Karpas-422 (cell line): ENCODE results near the gene CACNB3. TPM values are rescaled to one million over a fixed set of nuclear protein-coding genes. Genes with fewer than 3 reads are reported as not detected.
"Not testable (repeated sequence)": the region's sequence is repeated elsewhere in the genome, so short reads cannot be mapped to it uniquely, and the experiment has no call there.

Experiments used
- DNase-seq: peaks from one replicate; pipeline ENCODE4 v3.0.0-alpha.2; 2015
- H2AFZ ChIP-seq: fragments of 200-600 bp; sonication (generic); 2 replicates; pipeline ENCODE4 v1.6.1; 2014; ENCODE audit warnings: antibody characterized with exemption, low read length, mixed read lengths
- H3K27ac ChIP-seq: fragments of 200-600 bp; sonication (generic); 2 replicates; pipeline ENCODE4 v1.5.1; 2014; ENCODE audit warnings: mild to moderate bottlenecking, low read length, moderate library complexity
- H3K27me3 ChIP-seq: fragments of 200-600 bp; sonication (generic); 2 replicates; pipeline ENCODE4 v1.6.1; 2014; ENCODE audit warnings: low read length, mixed read lengths
- H3K36me3 ChIP-seq: fragments of 200-600 bp; sonication (generic); 2 replicates; pipeline ENCODE4 v1.6.1; 2014; ENCODE audit warnings: low read length, mixed read lengths; ENCODE audit not compliant: insufficient read depth
- H3K4me1 ChIP-seq: fragments of 200-600 bp; sonication (generic); 2 replicates; pipeline ENCODE4 v1.6.1; 2014; ENCODE audit warnings: mild to moderate bottlenecking, low read length, mixed read lengths
- H3K4me2 ChIP-seq: fragments of 200-600 bp; sonication (generic); 2 replicates; pipeline ENCODE4 v1.6.1; 2014; ENCODE audit warnings: low read length, low read depth, mild to moderate bottlenecking; ENCODE audit not compliant: poor library complexity, severe bottlenecking
- H3K4me3 ChIP-seq: fragments of 200-600 bp; sonication (generic); 2 replicates; pipeline ENCODE4 v1.5.1; 2014; ENCODE audit warnings: mild to moderate bottlenecking, antibody characterized with exemption, low read length, mixed read lengths
- H3K79me2 ChIP-seq: fragments of 200-600 bp; sonication (generic); 2 replicates; pipeline ENCODE4 v1.6.1; 2014; ENCODE audit warnings: mild to moderate bottlenecking, low read length, mixed read lengths
- H3K9ac ChIP-seq: fragments of 200-600 bp; sonication (generic); 2 replicates; pipeline ENCODE4 v1.6.0; 2014; ENCODE audit warnings: low read length
- H3K9me2 ChIP-seq: fragments of 200-600 bp; sonication (generic), shearing (Covaris generic); replicated peaks from 2 replicates; pipeline ENCODE4 v1.6.0; 2014; ENCODE audit warnings: mild to moderate bottlenecking, low read length, moderate library complexity; ENCODE audit not compliant: insufficient read depth
- H3K9me3 ChIP-seq: fragments of 300-700, 200-600 bp; sonication (generic); 2 replicates; pipeline ENCODE4 v1.6.1; 2014; ENCODE audit warnings: low read length, mixed read lengths
- H4K20me1 ChIP-seq: fragments of 200-600 bp; sonication (generic); 2 replicates; pipeline ENCODE4 v1.6.1; 2014; ENCODE audit warnings: mild to moderate bottlenecking, antibody characterized with exemption, low read length, low read depth; ENCODE audit not compliant: insufficient read depth
- total RNA-seq: library from RNA; depleted of rRNA; stranded (reverse); fragments of >200 nt; shearing (Covaris generic); gene quantifications from 2 replicates; pipeline ENCODE4 v1.2.3, GENCODE V29; 2014; ENCODE audit warnings: low replicate concordance

The CACNB3 gene
- total RNA-seq, 1 experiment from 2014 or later = 3.1 TPM

GRCh38 chr12:48827513-48828096 lies 9.3 kb downstream of the CACNB3 start:
- Histone ChIP-seq H3K4me1 (no peaks in the 10 kb centered on the region; the same call in 1 of the 2 replicates), H3K79me2 (no peaks in the 10 kb centered on the region), H3K9me2 (no peaks in the 10 kb centered on the region), H3K27me3 (no peaks in the 10 kb centered on the region), H3K27ac (no peak overlapping the region), H3K36me3 (peaks cover 23% of the 10 kb centered on the region; the same call in 1 of the 2 replicates), H3K4me3 (no peak overlapping the region), H3K9ac (no peak overlapping the region), H2AFZ (no peak overlapping the region), H3K9me3 (no peaks in the 10 kb centered on the region), H3K4me2 (no peak overlapping the region), H4K20me1 (0 out of 2 replicates have a peak, but pooled peaks cover 19% of the 10 kb centered on the region)
- no peak for DNase-seq

DNA sequence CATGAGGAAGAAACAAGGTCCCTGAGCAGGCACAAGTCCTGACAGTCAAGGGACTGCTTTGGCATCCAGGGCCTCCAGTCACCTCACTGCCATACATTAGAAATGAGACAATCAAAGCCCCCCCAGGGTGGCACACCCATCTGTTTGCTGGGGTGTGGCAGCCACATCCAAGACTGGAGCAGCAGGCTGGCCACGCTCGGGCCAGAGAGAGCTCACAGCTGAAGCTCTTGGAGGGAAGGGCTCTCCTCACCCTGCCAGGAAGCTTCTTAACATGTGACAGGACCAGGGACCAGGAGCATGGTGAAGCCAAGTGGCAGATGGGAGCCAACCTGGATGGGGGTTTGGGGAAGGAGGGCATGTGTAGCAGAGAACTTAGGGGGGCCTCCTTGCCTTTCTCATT lies 10.0 kb downstream of the CACNB3 start:
- H3K79me2 ChIP-seq = no peaks in the 10 kb centered on the region
- no peaks in the 10 kb centered on the region for H3K9me3 ChIP-seq
- peaks cover 23% of the 10 kb centered on the region; the same call in 1 of the 2 replicates for H3K36me3 ChIP-seq
- H4K20me1 ChIP-seq = 0 out of 2 replicates have a peak, but pooled peaks cover 19% of the 10 kb centered on the region
- H2AFZ ChIP-seq = no peak overlapping the region
- no peak overlapping the region for H3K4me3 ChIP-seq
- no peaks in the 10 kb centered on the region for H3K27me3 ChIP-seq
- H3K9ac ChIP-seq = no peak overlapping the region
- no peaks in the 10 kb centered on the region for H3K9me2 ChIP-seq
- no peak overlapping the region for H3K27ac ChIP-seq
- no peak overlapping the region for H3K4me2 ChIP-seq
- H3K4me1 ChIP-seq = no peaks in the 10 kb centered on the region; the same call in 1 of the 2 replicates
- no peak for DNase-seq

- DNase-seq = no peak
- Histone ChIP-seq H3K4me3 (no peak overlapping the region), H3K27me3 (no peaks in the 10 kb centered on the region), H3K9me2 (no peaks in the 10 kb centered on the region), H3K27ac (no peak overlapping the region), H3K9ac (no peak overlapping the region), H2AFZ (no peak overlapping the region), H3K36me3 (peaks cover 23% of the 10 kb centered on the region; the same call in 1 of the 2 replicates), H3K4me2 (no peak overlapping the region), H3K79me2 (no peaks in the 10 kb centered on the region), H3K4me1 (no peaks in the 10 kb centered on the region; the same call in 1 of the 2 replicates), H4K20me1 (0 out of 2 replicates have a peak, but pooled peaks cover 19% of the 10 kb centered on the region), H3K9me3 (no peaks in the 10 kb centered on the region)
Measured at GRCh38 chr12:48828841-48829575, 10.7 kb downstream of the CACNB3 start.

GRCh38 chr12:48831257-48831656 lies 13.0 kb downstream of the CACNB3 start:
- Histone ChIP-seq H3K27ac (no peak overlapping the region), H3K9ac (no peak overlapping the region), H3K4me3 (no peak overlapping the region), H3K9me2 (no peaks in the 10 kb centered on the region), H3K79me2 (no peaks in the 10 kb centered on the region), H4K20me1 (0 out of 2 replicates have a peak, but pooled peaks cover 17% of the 10 kb centered on the region), H3K4me2 (no peak overlapping the region), H3K9me3 (no peaks in the 10 kb centered on the region), H3K4me1 (no peaks in the 10 kb centered on the region), H3K27me3 (no peaks in the 10 kb centered on the region), H2AFZ (no peak overlapping the region), H3K36me3 (peaks cover 27% of the 10 kb centered on the region; the same call in 1 of the 2 replicates)
- no peak for DNase-seq

- no peaks in the 10 kb centered on the region for H3K4me1 ChIP-seq
- no peaks in the 10 kb centered on the region for H3K79me2 ChIP-seq
- no peaks in the 10 kb centered on the region for H3K9me2 ChIP-seq
- H3K36me3 ChIP-seq = peaks cover 30% of the 10 kb centered on the region; the same call in 1 of the 2 replicates
- H4K20me1 ChIP-seq = 0 out of 2 replicates have a peak, but pooled peaks cover 11% of the 10 kb centered on the region
- no peaks in the 10 kb centered on the region for H3K27me3 ChIP-seq
- H3K9ac ChIP-seq = no peak overlapping the region
- H3K4me2 ChIP-seq = no peak overlapping the region
- H3K9me3 ChIP-seq = no peaks in the 10 kb centered on the region
- no peak overlapping the region for H2AFZ ChIP-seq
- no peak for DNase-seq
- H3K4me3 ChIP-seq = no peak overlapping the region
- no peak overlapping the region for H3K27ac ChIP-seq
Measured at GRCh38 chr12:48832321-48833060, 14.2 kb downstream of the CACNB3 start.

DNA sequence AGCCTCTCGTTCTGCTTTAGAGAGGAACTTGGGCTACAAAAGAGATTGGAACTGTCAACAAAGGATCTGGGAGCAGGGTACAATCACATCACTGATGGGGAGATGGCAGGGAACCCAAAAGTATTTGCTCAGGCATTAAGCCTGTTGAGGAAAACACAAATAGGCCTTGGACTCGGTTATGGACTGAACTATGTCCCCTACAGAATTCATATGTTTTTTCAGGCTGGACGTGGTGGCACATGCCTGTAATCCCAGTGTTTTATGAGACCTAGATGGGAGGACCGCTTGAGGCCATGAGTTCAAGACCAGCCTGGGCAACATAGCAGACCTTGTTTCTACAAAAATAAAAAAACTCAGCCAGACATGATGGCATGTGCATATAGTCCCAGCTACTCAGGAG lies 19.8 kb downstream of the CACNB3 start:
- peaks cover 21% of the 10 kb centered on the region for H3K36me3 ChIP-seq

DNA sequence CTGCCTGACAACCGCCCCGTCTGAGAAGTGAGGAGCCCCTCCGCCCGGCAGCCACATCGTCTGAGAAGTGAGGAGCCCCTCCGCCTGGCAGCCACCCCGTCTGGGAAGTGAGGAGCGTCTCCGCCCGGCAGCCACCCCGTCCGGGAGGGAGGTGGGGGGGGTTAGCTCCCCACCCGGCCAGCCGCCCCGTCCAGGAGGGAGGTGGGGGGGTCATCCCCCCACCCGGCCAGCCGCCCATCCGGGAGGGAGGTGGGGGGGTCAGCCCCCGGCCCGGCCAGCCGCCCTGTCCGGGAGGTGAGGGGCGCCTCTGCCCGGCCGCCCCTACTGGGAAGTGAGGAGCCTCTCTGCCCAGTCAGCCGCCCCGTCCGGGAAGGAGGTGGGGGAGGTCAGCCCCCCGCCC lies 23.7 kb downstream of the CACNB3 start:
- Histone ChIP-seq H3K36me3 (peaks cover 29% of the 10 kb centered on the region), H3K79me2 (peaks cover 12% of the 10 kb centered on the region)
- H3K9me2 ChIP-seq, H3K4me3 ChIP-seq, H3K27ac ChIP-seq, H2AFZ ChIP-seq, DNase-seq, H3K9ac ChIP-seq, H3K27me3 ChIP-seq, H3K4me1 ChIP-seq, H4K20me1 ChIP-seq, H3K9me3 ChIP-seq, H3K4me2 ChIP-seq: not testable (repeated sequence)

More for the DNA sequence above, 19.8 kb downstream of the CACNB3 start:
- Histone ChIP-seq H3K9me2 (no peaks in the 10 kb centered on the region), H2AFZ (no peak overlapping the region), H3K4me3 (no peak overlapping the region), H4K20me1 (no peaks in the 10 kb centered on the region), H3K9ac (no peak overlapping the region), H3K79me2 (no peaks in the 10 kb centered on the region), H3K27me3 (no peaks in the 10 kb centered on the region), H3K27ac (no peak overlapping the region), H3K4me2 (no peak overlapping the region), H3K4me1 (no peaks in the 10 kb centered on the region), H3K9me3 (no peaks in the 10 kb centered on the region)
- DNase-seq = no peak
